A549 treated with RU486 at 1 μM for 4 hours (cell line): ENCODE measurements around the gene UBIAD1. TPM values are rescaled to one million over a fixed set of nuclear protein-coding genes. Genes with fewer than 3 reads are reported as not detected.

Experiments
- total RNA-seq: library from RNA; stranded (reverse); fragments of 200-300 nt; extraction: Qiagen RNA extraction; gene quantifications from 5 replicates; pipeline ENCODE4 v1.2.3, GENCODE V29; 2022; ENCODE audit warnings: low read depth

UBIAD1 gene
- total RNA-seq = 13.8 to 16.3 TPM (median 14.6 TPM) in 5 replicates

GRCh38 chr1:11272832-11273594, at the start of gene UBIAD1:
TSS of gene UBIAD1 (plus strand) at chr1:11273198. CDS start at chr1:11273532, 334 bp downstream.

GRCh38 chr1:11262171-11263049, 10.6 kb upstream of the UBIAD1 start, which contains the start of gene MTOR:
TSS of gene MTOR (minus strand) at chr1:11262551. CDS start at chr1:11259409, 3,142 bp downstream.

Other genes starting within 250 kb of the UBIAD1 start
- 0.08 to 0.30 TPM (median 0.09 TPM) in 5 replicates for gene MASP2, start 226.0 kb upstream of the UBIAD1 start, total RNA-seq
- 134 to 228 TPM (median 214 TPM) in 5 replicates for gene SRM, start 213.2 kb upstream of the UBIAD1 start, total RNA-seq
- 35.8 to 37.5 TPM (median 36.4 TPM) in 5 replicates for gene EXOSC10, start 173.3 kb upstream of the UBIAD1 start, total RNA-seq
- gene ANGPTL7, start 83.8 kb upstream of the UBIAD1 start, total RNA-seq = not detected in 5 replicates
- 12.6 to 15.0 TPM (median 13.4 TPM) in 5 replicates for gene MTOR, start 10.6 kb upstream of the UBIAD1 start, total RNA-seq
- gene DISP3, start 206.0 kb downstream of the UBIAD1 start, total RNA-seq = 0.15 to 0.26 TPM (median 0.16 TPM) in 4 of 5 replicates, not detected in the other